ENCODE results near the gene MUC20.
"Not testable (repeated sequence)": the region's sequence is repeated elsewhere in the genome, so short reads cannot be mapped to it uniquely, and the experiment has no call there.

MUC20 gene

DNA sequence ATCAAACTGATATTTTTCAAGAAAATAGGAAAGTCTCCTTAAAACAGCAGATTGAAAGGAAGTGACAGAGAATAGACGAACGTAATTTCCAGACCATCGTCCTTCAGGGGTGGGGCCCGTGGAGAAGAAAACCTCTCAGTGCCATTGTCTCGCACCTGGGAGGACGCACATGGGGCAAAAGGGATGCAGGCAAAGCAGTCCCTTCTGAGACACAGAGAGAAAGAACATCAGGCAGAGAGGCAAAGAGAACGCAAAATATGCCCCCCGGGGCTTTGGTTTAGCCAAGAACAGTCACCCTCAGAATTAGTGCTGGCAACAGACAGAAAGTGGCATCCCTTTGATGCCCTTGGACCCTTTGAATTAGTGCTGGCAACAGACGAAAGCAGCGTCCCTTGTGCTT, 37.0 kb downstream of the MUC20 start:
- no peak for DNase-seq

GRCh38 chr3:195758721-195759353, 38.1 kb downstream of the MUC20 start:
- DNase-seq = no peak

DNA sequence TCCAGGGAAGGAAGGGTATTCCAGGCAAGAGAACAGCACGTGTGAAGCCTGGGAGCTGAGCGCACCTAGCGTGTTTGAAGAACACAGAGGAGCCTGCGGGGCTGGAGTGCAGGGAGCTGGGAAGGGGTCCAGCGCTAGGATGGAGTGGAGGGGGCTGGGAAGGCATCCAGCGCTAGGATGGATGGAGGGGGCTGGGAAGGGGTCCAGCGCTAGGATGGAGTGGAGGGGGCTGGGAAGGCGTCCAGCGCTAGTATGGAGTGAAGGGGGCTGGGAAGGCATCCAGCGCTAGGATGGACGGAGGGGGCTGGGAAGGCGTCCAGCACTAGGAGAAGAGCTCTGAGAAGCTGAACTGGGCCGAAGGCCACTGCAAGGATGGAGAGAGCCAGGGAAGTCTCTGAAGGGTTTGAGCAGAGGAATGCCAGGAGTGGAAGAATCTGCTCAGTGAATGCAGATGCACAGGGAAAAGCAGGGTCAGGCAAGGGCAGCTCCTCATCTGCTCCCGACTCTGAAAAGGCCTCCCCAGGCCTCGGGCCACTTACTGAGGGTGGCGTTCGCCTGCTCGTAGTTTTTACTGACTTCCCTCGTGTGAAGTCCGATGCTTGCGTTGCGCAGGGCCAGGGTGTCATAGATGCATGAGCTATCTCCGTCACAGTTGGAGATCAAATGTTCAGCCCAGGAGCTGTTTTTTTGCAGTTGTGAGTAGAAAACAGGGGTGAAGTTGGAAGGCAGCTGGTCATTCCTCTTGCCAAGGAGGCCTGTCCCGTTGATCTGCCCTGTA, 39.8 kb downstream of the MUC20 start:
- DNase-seq = no peak

GRCh38 chr3:195761123-195761566, 40.4 kb downstream of the MUC20 start:
- no peak for DNase-seq

- no peak for DNase-seq
Measured at GRCh38 chr3:195761567-195762248, 40.9 kb downstream of the MUC20 start.

- DNase-seq = no peak
Measured at GRCh38 chr3:195762249-195762585, 41.4 kb downstream of the MUC20 start.

DNA sequence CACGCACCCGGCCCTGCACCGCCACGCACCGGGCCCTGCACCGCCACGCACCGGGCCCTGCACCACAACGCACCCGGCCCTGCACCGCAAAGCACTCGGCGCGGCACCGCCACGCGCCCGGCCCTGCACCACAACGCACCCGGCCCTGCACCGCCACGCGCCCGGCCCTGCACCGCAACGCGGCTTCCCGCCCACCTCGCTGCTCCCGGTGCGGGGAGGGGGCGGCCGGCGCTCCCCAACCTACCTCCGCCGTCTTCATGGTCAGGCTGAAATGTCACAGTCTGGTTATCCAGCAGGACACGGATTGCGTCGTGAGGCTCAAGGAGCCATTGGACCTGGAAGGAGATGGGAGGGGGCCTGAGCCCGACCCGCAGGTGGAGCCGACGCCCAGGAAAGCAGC, 41.8 kb downstream of the MUC20 start:
- no peak for DNase-seq

GRCh38 chr3:195763076-195763830, 42.5 kb downstream of the MUC20 start:
- no peak for DNase-seq

- DNase-seq = no peak
Measured at GRCh38 chr3:195763843-195764825, 43.4 kb downstream of the MUC20 start.

DNA sequence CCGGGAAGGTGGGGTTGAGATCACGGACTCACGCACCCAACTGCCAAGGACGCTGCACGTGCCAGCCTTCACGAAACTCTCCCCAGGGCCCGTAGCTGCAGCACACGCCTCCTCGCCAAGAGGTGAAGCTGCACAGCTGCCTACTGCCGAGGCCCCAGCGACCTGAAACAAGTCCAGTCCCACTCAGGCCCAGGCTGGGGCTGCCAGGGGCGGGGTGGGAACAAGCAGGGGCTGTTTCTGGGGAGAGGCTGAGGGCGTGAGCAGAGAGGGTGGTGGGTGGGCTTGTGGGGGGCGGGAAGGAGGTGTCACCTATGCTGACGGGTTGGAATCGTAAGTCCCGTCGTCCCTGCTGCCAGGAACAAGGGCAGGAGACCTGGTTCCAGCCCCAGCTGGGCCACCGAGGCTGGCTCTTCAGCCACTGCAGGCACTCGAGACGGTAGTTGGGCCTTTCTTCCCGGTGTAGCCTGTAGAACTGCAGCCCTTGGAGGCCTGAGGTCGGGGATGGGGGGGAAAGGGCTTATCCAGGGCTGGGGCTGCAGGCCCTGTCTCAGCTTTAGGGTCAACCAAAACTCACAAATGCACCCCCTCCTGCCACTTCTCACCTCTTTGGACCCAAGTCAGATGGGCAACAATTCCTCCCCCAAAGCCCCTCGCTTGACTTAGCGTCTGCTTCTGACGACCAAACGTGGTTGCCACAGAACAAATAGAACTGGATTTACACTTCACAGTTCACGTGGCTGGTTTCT, 44.4 kb downstream of the MUC20 start:
- no peak for DNase-seq

GRCh38 chr3:195766671-195767070, 45.9 kb downstream of the MUC20 start:
- no peak for DNase-seq

GRCh38 chr3:195767792-195768191, 47.0 kb downstream of the MUC20 start:
- no peak for DNase-seq

DNA sequence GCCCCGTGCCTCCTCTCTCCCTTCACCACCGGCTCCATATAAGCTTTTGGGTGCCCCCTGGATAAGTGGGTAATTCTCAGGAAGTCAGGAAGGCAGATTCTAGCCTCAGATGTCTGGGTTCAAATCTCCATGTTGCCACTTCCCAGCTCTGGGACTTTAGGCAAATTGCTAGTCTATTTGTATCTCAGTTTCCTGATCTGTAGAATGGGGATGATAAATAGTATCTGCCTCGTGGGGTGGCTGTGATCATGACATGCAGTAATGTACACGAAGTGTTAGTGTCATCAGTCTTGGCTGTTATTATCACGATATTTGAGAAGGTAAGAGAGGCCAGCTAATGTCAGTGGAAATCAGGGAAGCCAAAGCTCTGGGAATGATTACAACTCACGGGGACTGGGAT, 47.6 kb downstream of the MUC20 start:
- no peak for DNase-seq

DNA sequence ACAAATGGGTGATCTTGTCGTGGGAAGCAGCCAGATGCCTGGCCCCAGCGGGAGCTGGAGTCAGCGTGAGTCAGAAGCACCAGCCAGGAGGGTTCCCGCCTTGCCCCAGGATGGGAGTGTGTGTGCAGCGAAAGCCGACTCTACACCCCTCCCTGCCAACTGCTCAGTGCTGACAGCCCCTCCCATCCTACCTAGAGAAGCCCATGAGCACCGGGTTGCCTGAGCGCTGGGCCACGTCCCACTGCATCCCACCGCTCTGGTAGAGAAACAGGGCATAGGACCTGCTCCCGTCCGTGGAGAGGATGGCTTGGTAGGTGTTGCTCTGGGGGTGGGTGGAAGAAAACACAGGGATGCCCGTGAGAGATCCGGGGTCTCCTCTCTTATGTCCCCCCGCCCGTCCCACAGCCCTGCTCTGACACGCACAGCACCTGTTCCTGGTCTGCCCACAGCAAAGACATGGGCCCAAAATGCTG, 48.1 kb downstream of the MUC20 start:
- no peak for DNase-seq

- DNase-seq = no peak
Measured at GRCh38 chr3:195769551-195769950, 48.8 kb downstream of the MUC20 start.

- no peak for DNase-seq
Measured at GRCh38 chr3:195770081-195770840, 49.5 kb downstream of the MUC20 start.

DNA sequence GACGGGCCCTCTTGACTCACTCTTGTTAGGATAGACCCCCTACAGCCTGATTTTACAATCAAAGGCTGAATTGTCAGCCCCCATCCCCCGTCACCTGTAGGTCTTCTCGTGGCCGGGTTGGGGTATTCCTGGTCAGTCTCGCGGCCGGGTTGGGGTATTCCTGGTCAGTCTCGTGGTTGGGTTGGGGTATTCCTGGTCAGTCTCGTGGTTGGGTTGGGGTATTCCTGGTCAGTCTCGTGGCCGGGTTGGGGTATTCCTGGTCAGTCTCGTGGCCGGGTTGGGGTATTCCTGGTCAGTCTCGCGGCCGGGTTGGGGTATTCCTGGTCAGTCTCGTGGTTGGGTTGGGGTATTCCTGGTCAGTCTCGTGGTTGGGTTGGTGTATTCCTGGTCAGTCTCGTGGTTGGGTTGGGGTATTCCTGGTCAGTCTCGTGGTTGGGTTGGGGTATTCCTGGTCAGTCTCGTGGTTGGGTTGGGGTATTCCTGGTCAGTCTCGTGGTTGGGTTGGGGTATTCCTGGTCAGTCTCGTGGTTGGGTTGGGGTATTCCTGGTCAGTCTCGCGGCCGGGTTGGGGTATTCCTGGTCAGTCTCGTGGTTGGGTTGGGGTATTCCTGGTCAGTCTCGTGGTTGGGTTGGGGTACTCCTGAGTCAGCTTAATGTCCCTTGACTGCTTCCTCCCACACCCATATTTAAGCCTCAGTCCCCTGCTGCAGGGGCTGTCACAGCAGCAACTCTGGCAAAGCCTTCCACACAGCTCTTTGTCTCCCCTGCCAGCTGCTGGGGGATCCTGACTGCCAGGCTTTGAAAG, 50.3 kb downstream of the MUC20 start:
- DNase-seq = not testable (repeated sequence)

DNA sequence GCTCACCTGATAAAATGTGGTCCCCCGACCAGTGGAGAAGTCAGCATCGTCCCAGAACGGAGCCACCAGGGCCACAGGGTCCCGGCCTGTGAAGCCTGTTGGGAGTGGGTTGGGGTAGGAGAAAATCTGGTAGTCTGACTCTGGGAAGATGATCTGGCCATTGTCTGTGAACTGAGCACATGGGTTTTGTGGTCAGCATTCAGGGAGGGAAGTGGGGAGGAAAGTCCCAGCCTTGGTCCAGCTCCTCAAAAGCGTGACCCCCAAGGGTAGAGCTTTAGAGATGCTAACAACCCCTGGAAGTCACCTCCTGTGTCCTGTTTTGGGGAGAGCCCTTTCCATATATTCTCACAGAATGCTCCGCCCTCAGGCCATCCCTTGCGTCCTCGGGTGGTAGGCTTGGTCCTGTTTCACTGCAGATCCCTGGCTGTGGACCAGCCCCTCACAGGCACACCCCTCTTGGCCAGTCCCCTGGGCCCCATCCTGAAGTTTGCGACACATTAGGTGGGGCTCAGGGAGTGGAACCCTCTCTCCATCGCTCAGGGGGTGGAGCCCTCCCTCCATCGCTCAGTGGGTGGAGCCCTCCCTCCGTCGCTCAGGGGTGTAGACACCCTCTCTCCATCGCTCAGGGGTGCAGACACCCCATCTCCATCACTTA, 51.0 kb downstream of the MUC20 start:
- DNase-seq = no peak

- DNase-seq = no peak
Measured at GRCh38 chr3:195773956-195774537, 53.3 kb downstream of the MUC20 start.
